GM12874 (cell line): ENCODE measurements around the gene FBXW2.

Source experiments
- CTCF ChIP-seq: IDR thresholded peaks from 2 replicates; pipeline ENCODE4 v1.5.1; 2011; ENCODE audit warnings: low read depth, mild to moderate bottlenecking, control low read depth, low read length, moderate library complexity; ENCODE audit not compliant: insufficient read depth

FBXW2 gene

DNA sequence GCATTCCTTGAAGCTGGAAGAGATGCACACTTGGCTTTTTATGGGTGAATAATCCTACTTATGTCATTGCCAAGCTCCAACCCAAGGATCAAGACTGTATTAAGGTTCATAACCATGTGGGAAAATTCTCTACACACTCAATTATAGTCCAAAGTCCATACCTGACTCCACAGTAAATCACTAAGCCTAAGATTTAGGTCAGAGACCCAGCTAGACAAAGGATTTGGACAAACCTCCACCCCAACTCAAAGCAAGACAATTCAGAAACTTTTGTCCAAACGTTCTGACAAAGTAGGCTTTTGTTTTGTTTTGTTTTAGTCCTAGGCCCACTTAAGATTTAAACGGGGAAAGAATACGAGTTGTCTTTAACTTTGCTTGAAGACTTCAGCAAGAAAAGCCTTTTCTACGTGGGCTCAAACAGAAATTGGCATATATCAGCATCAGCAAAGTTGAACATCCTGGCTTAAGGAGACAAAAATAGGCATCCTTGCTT lies 80.6 kb downstream of the FBXW2 start:
- no peak for TF ChIP-seq CTCF

GRCh38 chr9:120711841-120712538 lies 81.2 kb downstream of the FBXW2 start:
- TF ChIP-seq CTCF: no peak

DNA sequence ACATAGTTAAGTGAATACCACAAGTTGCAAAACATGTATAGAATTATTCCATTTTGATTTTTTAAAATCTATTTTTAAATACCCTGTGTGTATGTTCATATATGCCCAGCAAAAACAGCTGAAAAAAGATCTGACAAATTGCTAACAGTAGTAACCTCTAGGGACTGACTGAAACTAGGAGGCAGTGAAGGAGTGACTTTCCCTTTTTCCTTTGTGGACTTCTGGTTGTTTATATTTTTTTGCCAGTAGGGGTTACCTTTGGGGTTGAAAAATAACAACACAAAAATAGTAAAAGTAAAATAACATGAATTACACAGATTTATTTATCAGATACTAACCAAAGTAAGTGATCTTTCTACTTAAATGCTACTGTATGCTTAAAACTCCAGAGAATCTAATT lies 81.9 kb downstream of the FBXW2 start:
- no peak for TF ChIP-seq CTCF

- TF ChIP-seq CTCF: no peak
Observed at GRCh38 chr9:120710110-120710981, 82.9 kb downstream of the FBXW2 start.

DNA sequence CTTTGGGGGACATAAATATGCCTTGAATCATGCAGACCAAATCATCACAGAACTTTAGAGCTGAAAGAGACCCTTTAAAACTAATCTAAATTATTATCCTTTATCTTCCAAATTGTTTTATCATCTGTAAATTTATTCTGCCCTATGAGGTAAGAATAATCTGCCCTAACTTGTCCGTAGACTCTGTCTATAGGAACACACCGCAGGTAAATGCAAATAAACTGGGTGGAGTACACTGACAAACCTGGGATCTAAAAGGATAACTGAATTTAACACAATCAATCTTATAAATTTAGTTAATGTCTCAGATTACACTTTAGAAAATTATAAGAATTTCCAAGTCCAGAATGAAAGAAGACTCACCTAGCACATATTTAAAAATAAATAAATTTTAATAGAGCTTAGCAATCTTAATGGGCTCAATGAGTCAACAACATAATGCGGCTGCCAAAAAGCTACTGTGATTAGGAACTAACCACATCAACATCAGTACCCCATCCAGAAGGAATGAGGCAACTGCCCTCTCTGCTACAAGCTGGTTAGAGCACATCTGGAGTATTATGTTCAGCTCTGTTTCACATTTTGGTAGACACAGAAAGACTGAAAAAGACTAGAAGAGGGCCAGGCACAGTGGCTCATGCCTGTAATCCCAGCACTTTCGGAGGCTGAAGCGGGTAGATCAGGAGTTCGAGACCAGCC lies 84.5 kb downstream of the FBXW2 start:
- no peak for TF ChIP-seq CTCF

DNA sequence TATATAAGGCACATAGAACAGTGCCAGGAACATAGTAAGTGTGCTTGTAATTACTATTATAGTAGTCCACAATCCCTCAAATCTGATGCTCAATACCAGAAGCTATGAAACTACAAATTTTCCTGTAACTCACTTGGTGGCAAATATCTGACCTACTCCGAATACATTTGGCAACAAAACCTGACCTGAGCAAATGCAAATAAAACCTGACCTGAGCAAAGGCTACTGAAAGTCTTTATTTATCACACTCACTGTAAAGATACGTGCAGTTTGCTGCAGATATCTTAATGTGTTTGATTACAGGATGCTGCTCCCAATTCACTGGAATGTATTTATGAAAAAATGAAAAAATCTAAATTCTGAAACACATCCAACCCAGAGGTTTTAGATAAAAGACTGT lies 86.0 kb downstream of the FBXW2 start:
- no peak for TF ChIP-seq CTCF
